OCI-LY3 (cell line): ENCODE results near the gene EIF3K.

Experiments used
- H2AFZ ChIP-seq: fragments of 200-600, 300-600 bp; shearing (Covaris generic); 2 replicates; pipeline ENCODE4 v1.6.0; 2014; ENCODE audit warnings: antibody characterized with exemption, low read depth, low read length
- H3K27ac ChIP-seq: fragments of 200-600, 300-600 bp; sonication (generic); 2 replicates; pipeline ENCODE4 v1.5.1; 2014; ENCODE audit warnings: mild to moderate bottlenecking, low read length, moderate library complexity, mixed read lengths
- H3K27me3 ChIP-seq: fragments of 200-600, 300-600 bp; sonication (generic); 2 replicates; pipeline ENCODE4 v1.6.1; 2014; ENCODE audit warnings: low read depth, low read length, mixed read lengths
- H3K36me3 ChIP-seq: fragments of 200-600, 300-600 bp; sonication (generic); replicated peaks from 2 replicates; pipeline ENCODE3; 2014; ENCODE audit warnings: low read depth, low read length, mixed read lengths
- H3K4me1 ChIP-seq: fragments of 300-600, 200-600 bp; sonication (generic); 2 replicates; pipeline ENCODE4 v1.6.1; 2014; ENCODE audit warnings: low read length, mixed read lengths
- H3K4me2 ChIP-seq: fragments of 200-600, 300-600 bp; sonication (generic); 2 replicates; pipeline ENCODE4 v1.6.1; 2014; ENCODE audit warnings: low read length, mixed read lengths
- H3K4me3 ChIP-seq: fragments of 300-600, 200-600 bp; sonication (generic); 2 replicates; pipeline ENCODE4 v1.5.1; 2014; ENCODE audit warnings: antibody characterized with exemption, mild to moderate bottlenecking, low read length, moderate library complexity
- H3K79me2 ChIP-seq: fragments of 300-600, 200-600 bp; shearing (Covaris generic); 2 replicates; pipeline ENCODE4 v1.6.1; 2014; ENCODE audit warnings: mild to moderate bottlenecking, low read length, mixed read lengths
- H3K9ac ChIP-seq: fragments of 300-600, 200-600 bp; shearing (Covaris generic); 2 replicates; pipeline ENCODE4 v1.6.0; 2014; ENCODE audit warnings: mild to moderate bottlenecking, low read length, moderate library complexity
- H3K9me3 ChIP-seq: fragments of 200-600, 300-600 bp; shearing (Covaris generic); 2 replicates; pipeline ENCODE4 v1.6.1; 2014; ENCODE audit warnings: low read length, mixed read lengths; ENCODE audit not compliant: insufficient read depth
- H4K20me1 ChIP-seq: fragments of 200-600, 300-600 bp; sonication (generic); 2 replicates; pipeline ENCODE4 v1.6.1; 2016; ENCODE audit warnings: low read length, mixed read lengths; ENCODE audit not compliant: insufficient read depth
- EZH2phosphoT487 ChIP-seq: fragments of 200-600 bp; shearing (Covaris generic); IDR thresholded peaks from 2 replicates; pipeline ENCODE4 v1.6.1; 2018; ENCODE audit warnings: antibody characterized with exemption, mixed run types, low read depth
- TF ChIP-seq, protein P1 (sequence below): fragments of 200-600, 300-600 bp; sonication (generic); IDR thresholded peaks from 2 replicates; pipeline ENCODE4 v1.5.1; 2014; ENCODE audit warnings: antibody characterized with exemption, low read length, low read depth

Gene EIF3K

DNA sequence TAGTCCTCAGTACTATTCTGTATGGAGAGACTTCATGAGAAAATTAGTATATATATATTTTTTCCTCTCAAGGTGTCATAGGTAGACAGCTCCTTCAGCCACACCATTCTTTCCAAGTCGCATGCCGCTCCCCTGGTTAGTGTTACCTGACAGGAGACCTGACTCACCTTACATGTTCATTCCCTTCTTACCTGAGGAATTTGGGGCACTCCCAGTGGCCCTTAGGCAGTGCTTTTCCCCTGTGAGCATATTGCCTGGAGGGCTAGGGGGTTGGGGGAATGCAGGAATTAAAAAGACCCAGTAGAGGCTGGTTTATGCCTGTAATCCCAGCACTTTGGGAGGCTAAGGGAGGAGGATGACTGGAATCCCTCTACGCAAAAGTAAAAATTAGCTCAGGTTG, 19.5 kb downstream of the EIF3K start:
- H3K4me1 ChIP-seq = peaks cover 15% of the 10 kb centered on the region
- no peak overlapping the region for H3K4me2 ChIP-seq
- no peak overlapping the region for H3K27ac ChIP-seq
- no peak for TF ChIP-seq EZH2phosphoT487
- TF ChIP-seq, protein P1, sequence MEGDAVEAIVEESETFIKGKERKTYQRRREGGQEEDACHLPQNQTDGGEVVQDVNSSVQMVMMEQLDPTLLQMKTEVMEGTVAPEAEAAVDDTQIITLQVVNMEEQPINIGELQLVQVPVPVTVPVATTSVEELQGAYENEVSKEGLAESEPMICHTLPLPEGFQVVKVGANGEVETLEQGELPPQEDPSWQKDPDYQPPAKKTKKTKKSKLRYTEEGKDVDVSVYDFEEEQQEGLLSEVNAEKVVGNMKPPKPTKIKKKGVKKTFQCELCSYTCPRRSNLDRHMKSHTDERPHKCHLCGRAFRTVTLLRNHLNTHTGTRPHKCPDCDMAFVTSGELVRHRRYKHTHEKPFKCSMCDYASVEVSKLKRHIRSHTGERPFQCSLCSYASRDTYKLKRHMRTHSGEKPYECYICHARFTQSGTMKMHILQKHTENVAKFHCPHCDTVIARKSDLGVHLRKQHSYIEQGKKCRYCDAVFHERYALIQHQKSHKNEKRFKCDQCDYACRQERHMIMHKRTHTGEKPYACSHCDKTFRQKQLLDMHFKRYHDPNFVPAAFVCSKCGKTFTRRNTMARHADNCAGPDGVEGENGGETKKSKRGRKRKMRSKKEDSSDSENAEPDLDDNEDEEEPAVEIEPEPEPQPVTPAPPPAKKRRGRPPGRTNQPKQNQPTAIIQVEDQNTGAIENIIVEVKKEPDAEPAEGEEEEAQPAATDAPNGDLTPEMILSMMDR = no peak
- no peaks in the 10 kb centered on the region for H3K9me3 ChIP-seq
- no peaks in the 10 kb centered on the region for H4K20me1 ChIP-seq
- no peak overlapping the region for H3K9ac ChIP-seq
- peaks cover 14% of the 10 kb centered on the region for H3K36me3 ChIP-seq
- no peak overlapping the region for H3K4me3 ChIP-seq
- H3K79me2 ChIP-seq = no peaks in the 10 kb centered on the region
- H2AFZ ChIP-seq = no peak overlapping the region
- H3K27me3 ChIP-seq = no peaks in the 10 kb centered on the region

DNA sequence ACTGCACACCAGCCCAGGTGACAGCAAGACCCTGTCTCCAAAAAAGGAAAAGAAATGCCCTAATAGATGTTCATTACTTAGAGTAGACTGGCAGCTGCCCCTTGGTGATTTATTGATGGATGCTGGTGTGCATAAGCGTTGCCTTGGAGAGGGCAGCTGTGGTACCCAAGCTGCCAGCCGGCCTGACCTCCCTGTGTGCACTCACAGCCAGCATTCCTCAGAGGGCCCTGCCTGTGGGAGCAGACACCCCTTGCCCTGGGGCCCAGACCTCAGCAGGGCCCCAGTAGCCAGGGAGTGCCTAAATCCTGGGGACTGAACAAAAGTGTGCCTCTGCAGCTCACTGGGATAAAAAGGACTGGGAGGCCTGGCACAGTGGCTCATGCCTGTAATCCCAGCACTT, 20.7 kb downstream of the EIF3K start:
- H3K9me3 ChIP-seq = no peaks in the 10 kb centered on the region
- peaks cover 13% of the 10 kb centered on the region for H3K36me3 ChIP-seq
- H2AFZ ChIP-seq = no peak overlapping the region
- no peak overlapping the region for H3K27ac ChIP-seq
- H3K79me2 ChIP-seq = no peaks in the 10 kb centered on the region
- TF ChIP-seq, protein P1 = no peak
- TF ChIP-seq EZH2phosphoT487 = no peak
- no peak overlapping the region for H3K4me3 ChIP-seq
- H3K9ac ChIP-seq = no peak overlapping the region
- H4K20me1 ChIP-seq = no peaks in the 10 kb centered on the region
- H3K4me1 ChIP-seq = peaks cover 15% of the 10 kb centered on the region
- no peaks in the 10 kb centered on the region for H3K27me3 ChIP-seq
- no peak overlapping the region for H3K4me2 ChIP-seq

DNA sequence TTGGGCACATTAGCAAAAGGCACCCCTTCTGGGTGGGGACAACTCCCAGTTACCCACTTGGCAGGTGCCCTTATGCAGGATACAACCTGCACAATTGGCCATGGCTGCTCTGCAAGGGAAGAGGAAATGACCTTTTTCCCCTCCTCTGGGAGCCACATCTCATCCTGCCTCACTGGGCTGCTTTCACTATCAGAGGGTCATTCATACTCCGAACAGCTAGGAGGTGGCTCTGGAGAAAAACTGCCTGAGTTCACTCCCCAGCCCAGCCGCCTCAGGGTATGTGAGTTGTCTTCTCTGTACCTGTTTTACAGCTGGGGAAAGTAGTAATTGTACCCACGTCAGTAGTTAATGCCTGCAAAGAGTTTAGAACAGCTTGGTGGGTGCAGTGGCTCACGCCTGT, 21.4 kb downstream of the EIF3K start:
- H3K9ac ChIP-seq = no peak overlapping the region
- H4K20me1 ChIP-seq = no peaks in the 10 kb centered on the region
- no peak overlapping the region for H2AFZ ChIP-seq
- no peak overlapping the region for H3K4me3 ChIP-seq
- H3K4me1 ChIP-seq = peaks cover 15% of the 10 kb centered on the region
- H3K4me2 ChIP-seq = no peak overlapping the region
- H3K79me2 ChIP-seq = no peaks in the 10 kb centered on the region
- no peaks in the 10 kb centered on the region for H3K27me3 ChIP-seq
- H3K36me3 ChIP-seq = peaks cover 7% of the 10 kb centered on the region
- TF ChIP-seq, protein P1 = no peak
- no peak for TF ChIP-seq EZH2phosphoT487
- H3K9me3 ChIP-seq = no peaks in the 10 kb centered on the region
- no peak overlapping the region for H3K27ac ChIP-seq

DNA sequence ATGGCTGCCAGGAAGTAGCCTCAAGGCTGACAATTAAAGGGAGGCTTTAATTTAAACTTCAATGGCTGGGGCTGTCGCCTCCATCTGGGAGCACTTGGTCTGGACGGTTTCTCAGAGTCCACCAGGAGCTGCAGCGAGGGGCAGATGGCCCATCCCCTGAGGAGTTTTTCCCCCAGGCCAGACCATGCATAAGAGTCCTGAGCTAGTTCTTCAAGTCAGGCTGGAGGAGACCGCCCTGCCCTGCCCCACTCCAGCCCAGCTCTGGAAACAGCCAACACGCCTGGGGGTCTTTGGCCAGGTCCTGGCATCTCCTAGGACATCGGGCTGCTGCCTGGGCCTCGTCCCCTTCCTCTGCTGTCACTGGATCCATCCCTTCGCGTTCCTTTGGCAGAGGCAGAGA, 23.2 kb downstream of the EIF3K start:
- no peak overlapping the region for H3K27ac ChIP-seq
- H3K4me2 ChIP-seq = no peak overlapping the region
- no peak overlapping the region for H3K9ac ChIP-seq
- H4K20me1 ChIP-seq = no peaks in the 10 kb centered on the region
- no peak overlapping the region for H3K4me3 ChIP-seq
- no peaks in the 10 kb centered on the region for H3K27me3 ChIP-seq
- H3K36me3 ChIP-seq = no peaks in the 10 kb centered on the region
- no peak for TF ChIP-seq EZH2phosphoT487
- TF ChIP-seq, protein P1 = no peak
- no peak overlapping the region for H2AFZ ChIP-seq
- no peaks in the 10 kb centered on the region for H3K79me2 ChIP-seq
- peaks cover 8% of the 10 kb centered on the region for H3K4me1 ChIP-seq
- no peaks in the 10 kb centered on the region for H3K9me3 ChIP-seq
